ENCODE results near the gene PRR5L.
"Not testable (repeated sequence)": the region's sequence is repeated elsewhere in the genome, so short reads cannot be mapped to it uniquely, and the experiment has no call there.

PRR5L gene

GRCh38 chr11:36296884-36297543 is 926 bp downstream of the PRR5L start:
- no peak for DNase-seq
- TF ChIP-seq GATA1 (IDR thresholded peaks at IDR 0.05; ENCODE audit: low read depth, low read length): no peak
- TF ChIP-seq POLR2A (IDR thresholded peaks at IDR 0.05; ENCODE audit: low read length): no peak

- DNase-seq: no peak
- TF ChIP-seq GATA1 (IDR thresholded peaks at IDR 0.05; ENCODE audit: low read depth, low read length) (no peak), POLR2A (IDR thresholded peaks at IDR 0.05; ENCODE audit: low read length) (no peak)
Observed at GRCh38 chr11:36300650-36301049, 4.6 kb downstream of the PRR5L start.

- TF ChIP-seq GATA1 (IDR thresholded peaks at IDR 0.05; ENCODE audit: low read depth, low read length) (no peak), POLR2A (IDR thresholded peaks at IDR 0.05; ENCODE audit: low read length) (no peak)
- no peak for DNase-seq
Observed at GRCh38 chr11:36304351-36304750, 8.3 kb downstream of the PRR5L start.

GRCh38 chr11:36305047-36305446 is 9.0 kb downstream of the PRR5L start:
- TF ChIP-seq POLR2A (IDR thresholded peaks at IDR 0.05; ENCODE audit: low read length): no peak
- no peak for DNase-seq

GRCh38 chr11:36306888-36307287 is 10.8 kb downstream of the PRR5L start:
- no peak for TF ChIP-seq GATA1 (IDR thresholded peaks at IDR 0.05; ENCODE audit: low read depth, low read length)
- no peak for TF ChIP-seq POLR2A (IDR thresholded peaks at IDR 0.05; ENCODE audit: low read length)
- DNase-seq: peak; percentile 9 to 17

GRCh38 chr11:36308577-36308976 is 12.5 kb downstream of the PRR5L start:
- no peak for TF ChIP-seq GATA1 (IDR thresholded peaks at IDR 0.05; ENCODE audit: low read depth, low read length)
- no peak for TF ChIP-seq POLR2A (IDR thresholded peaks at IDR 0.05; ENCODE audit: low read length)
- DNase-seq: no peak

GRCh38 chr11:36309779-36310178 is 13.7 kb downstream of the PRR5L start:
- no peak for TF ChIP-seq GATA1 (IDR thresholded peaks at IDR 0.05; ENCODE audit: low read depth, low read length)
- no peak for TF ChIP-seq POLR2A (IDR thresholded peaks at IDR 0.05; ENCODE audit: low read length)

GRCh38 chr11:36311926-36312595 is 16.0 kb downstream of the PRR5L start:
- no peak for DNase-seq

More at GRCh38 chr11:36309779-36310178, 13.7 kb downstream of the PRR5L start:
- DNase-seq: peak; percentile 2 to 4

GRCh38 chr11:36312611-36313472 is 16.8 kb downstream of the PRR5L start:
- DNase-seq: no peak

More at GRCh38 chr11:36311926-36312595, 16.0 kb downstream of the PRR5L start:
- TF ChIP-seq GATA1 (IDR thresholded peaks at IDR 0.05; ENCODE audit: low read depth, low read length) (no peak), POLR2A (IDR thresholded peaks at IDR 0.05; ENCODE audit: low read length) (no peak)

GRCh38 chr11:36313750-36314433 is 17.8 kb downstream of the PRR5L start:
- no peak for DNase-seq
- TF ChIP-seq POLR2A (IDR thresholded peaks at IDR 0.05; ENCODE audit: low read length) (no peak), GATA1 (IDR thresholded peaks at IDR 0.05; ENCODE audit: low read depth, low read length) (no peak)

More at GRCh38 chr11:36312611-36313472, 16.8 kb downstream of the PRR5L start:
- TF ChIP-seq GATA1 (IDR thresholded peaks at IDR 0.05; ENCODE audit: low read depth, low read length): no peak
- TF ChIP-seq POLR2A (IDR thresholded peaks at IDR 0.05; ENCODE audit: low read length): no peak

- DNase-seq: no peak
Observed at GRCh38 chr11:36314434-36314767, 18.3 kb downstream of the PRR5L start.

GRCh38 chr11:36316049-36316448 is 20.0 kb downstream of the PRR5L start:
- DNase-seq: no peak
- TF ChIP-seq GATA1 (IDR thresholded peaks at IDR 0.05; ENCODE audit: low read depth, low read length): no peak
- TF ChIP-seq POLR2A (IDR thresholded peaks at IDR 0.05; ENCODE audit: low read length): no peak

More at GRCh38 chr11:36314434-36314767, 18.3 kb downstream of the PRR5L start:
- TF ChIP-seq POLR2A (IDR thresholded peaks at IDR 0.05; ENCODE audit: low read length) (no peak), GATA1 (IDR thresholded peaks at IDR 0.05; ENCODE audit: low read depth, low read length) (no peak)

GRCh38 chr11:36317992-36318391 is 21.9 kb downstream of the PRR5L start:
- TF ChIP-seq GATA1 (IDR thresholded peaks at IDR 0.05; ENCODE audit: low read depth, low read length) (no peak), POLR2A (IDR thresholded peaks at IDR 0.05; ENCODE audit: low read length) (no peak)
- no peak for DNase-seq

GRCh38 chr11:36324956-36325355 is 28.9 kb downstream of the PRR5L start:
- DNase-seq: not testable (repeated sequence)

GRCh38 chr11:36325403-36325802 is 29.3 kb downstream of the PRR5L start:
- DNase-seq: not testable (repeated sequence)

Data from erythroblast (primary cell).